ENCODE results near the gene LTBP4.
A peak's percentile ranks its signal among the peaks of the same experiment; 100 is the strongest.

The LTBP4 gene

DNA sequence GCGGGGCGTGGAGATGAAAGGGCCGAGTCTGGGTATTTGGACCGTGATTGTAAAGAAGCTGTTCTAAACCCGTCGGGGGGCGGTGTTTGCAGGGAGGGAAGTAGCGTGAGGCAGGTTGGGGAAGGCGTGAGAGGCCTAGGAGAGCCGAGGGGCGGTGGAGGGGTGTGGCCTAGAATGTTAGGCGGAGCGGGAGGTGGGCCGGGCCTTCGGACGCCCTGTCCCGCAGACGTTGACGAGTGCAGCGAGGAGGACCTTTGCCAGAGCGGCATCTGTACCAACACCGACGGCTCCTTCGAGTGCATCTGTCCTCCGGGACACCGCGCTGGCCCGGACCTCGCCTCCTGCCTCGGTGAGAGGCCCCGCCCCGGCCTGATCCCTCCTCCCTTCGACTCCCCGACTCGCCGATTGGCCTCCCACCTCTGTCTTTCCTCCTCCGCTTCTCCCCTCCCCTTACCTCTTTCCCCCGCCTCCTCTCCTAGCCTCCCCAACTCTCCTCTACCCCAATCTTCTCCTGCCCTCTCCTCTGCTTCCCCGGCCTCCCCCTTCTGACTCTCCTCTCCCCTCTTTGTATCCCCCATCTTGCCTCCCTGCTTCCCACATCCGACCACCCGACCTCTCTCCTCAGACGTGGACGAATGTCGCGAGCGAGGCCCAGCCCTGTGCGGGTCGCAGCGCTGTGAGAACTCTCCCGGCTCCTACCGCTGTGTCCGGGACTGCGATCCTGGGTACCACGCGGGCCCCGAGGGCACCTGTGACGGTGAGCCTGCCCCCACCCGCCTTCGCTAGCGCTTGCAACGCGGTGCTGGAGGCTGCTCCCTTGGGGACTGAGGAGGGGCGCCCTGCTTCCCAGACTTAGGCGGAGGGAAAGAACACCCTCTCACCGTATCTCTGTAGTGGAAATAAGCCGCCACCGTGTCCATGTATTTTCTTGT is 12.8 kb downstream of the LTBP4 start:
- no peak overlapping the region for H3K9ac ChIP-seq (ENCODE audit: low read depth, low read length)
- TF ChIP-seq, protein P1, sequence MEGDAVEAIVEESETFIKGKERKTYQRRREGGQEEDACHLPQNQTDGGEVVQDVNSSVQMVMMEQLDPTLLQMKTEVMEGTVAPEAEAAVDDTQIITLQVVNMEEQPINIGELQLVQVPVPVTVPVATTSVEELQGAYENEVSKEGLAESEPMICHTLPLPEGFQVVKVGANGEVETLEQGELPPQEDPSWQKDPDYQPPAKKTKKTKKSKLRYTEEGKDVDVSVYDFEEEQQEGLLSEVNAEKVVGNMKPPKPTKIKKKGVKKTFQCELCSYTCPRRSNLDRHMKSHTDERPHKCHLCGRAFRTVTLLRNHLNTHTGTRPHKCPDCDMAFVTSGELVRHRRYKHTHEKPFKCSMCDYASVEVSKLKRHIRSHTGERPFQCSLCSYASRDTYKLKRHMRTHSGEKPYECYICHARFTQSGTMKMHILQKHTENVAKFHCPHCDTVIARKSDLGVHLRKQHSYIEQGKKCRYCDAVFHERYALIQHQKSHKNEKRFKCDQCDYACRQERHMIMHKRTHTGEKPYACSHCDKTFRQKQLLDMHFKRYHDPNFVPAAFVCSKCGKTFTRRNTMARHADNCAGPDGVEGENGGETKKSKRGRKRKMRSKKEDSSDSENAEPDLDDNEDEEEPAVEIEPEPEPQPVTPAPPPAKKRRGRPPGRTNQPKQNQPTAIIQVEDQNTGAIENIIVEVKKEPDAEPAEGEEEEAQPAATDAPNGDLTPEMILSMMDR (IDR thresholded peaks at IDR 0.05; ENCODE audit: borderline replicate concordance, extremely low read depth, low read length, poor library complexity, severe bottlenecking), result no peak
- TF ChIP-seq EZH2 (IDR thresholded peaks at IDR 0.05; ENCODE audit: borderline replicate concordance, low read depth, low read length, severe bottlenecking), result no peak
- peak overlapping the region; percentile 51 for H2AFZ ChIP-seq (ENCODE audit: low read depth, low read length)
- peak overlapping the region; percentile 51 for H3K4me2 ChIP-seq (ENCODE audit: insufficient read depth, low read length)
- DNase-seq (peak; percentile 43), ATAC-seq (ENCODE audit: insufficient read depth, low read depth) (peak; percentile 59)
- peaks cover 12% of the 10 kb centered on the region for H3K4me1 ChIP-seq (ENCODE audit: insufficient read depth, low read length)
- H3K36me3 ChIP-seq (ENCODE audit: insufficient read depth, low read length), result no peaks in the 10 kb centered on the region
- no peak overlapping the region for H3K27ac ChIP-seq (ENCODE audit: low read length)
- no peaks in the 10 kb centered on the region for H4K20me1 ChIP-seq (ENCODE audit: insufficient read depth, low read length)
- no peaks in the 10 kb centered on the region for H3K79me2 ChIP-seq (ENCODE audit: insufficient read depth, low read length)
- H3K27me3 ChIP-seq (ENCODE audit: insufficient read depth, low read length, poor library complexity), result peaks cover 12% of the 10 kb centered on the region
- no peaks in the 10 kb centered on the region for H3K9me3 ChIP-seq (ENCODE audit: insufficient read depth, low read length, severe bottlenecking)
- peak overlapping the region in 1 of 2 experiments; percentile 41; a peak in 2 of 4 replicates for H3K4me3 ChIP-seq (ENCODE audit: low read depth in 1 of 2, low read length in 2 of 2)

DNA sequence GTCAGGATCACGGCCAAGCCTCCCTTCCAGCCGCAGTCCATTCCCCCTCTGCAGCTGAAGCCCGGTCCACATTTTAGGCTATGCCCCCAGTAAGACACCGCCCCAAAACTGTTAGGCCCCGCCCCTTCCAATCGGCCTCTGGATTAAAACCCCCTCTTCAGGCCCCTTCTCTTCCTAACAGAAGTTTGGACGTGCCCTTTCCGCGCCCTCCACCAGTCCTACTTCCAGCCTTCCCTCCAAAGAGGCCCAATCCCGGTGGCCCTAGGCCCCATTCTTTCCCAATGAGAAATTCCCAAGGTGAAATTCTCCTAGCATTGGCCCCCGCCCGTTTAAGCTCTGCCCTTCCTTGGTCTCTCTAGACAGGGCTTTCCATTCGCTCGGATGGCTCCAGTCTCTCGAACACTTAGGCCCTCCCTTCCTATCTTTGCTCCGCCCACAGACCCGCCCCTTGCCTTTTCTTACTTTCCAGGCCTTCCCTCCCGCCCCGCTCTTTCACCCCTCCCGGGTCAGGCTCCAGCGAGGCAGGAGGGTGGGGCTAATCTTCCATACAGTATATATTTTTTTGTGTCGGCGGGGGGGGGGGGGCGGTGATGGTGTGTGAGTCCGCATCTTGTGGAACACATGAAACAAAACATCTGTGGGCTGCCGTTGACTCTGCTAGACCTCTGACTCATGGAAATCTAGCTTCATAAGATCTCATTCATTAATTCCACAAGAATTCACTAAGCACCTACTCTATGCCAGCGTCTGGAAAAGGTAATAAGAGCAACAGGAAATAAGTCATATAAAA is 13.6 kb downstream of the LTBP4 start:
- ATAC-seq (ENCODE audit: insufficient read depth, low read depth) (no peak), DNase-seq (no peak)
- no peaks in the 10 kb centered on the region for H3K9me3 ChIP-seq (ENCODE audit: insufficient read depth, low read length, severe bottlenecking)
- H3K36me3 ChIP-seq (ENCODE audit: insufficient read depth, low read length), result no peaks in the 10 kb centered on the region
- H3K9ac ChIP-seq (ENCODE audit: low read depth, low read length), result no peak overlapping the region
- H3K4me1 ChIP-seq (ENCODE audit: insufficient read depth, low read length), result peaks cover 8% of the 10 kb centered on the region
- no peak overlapping the region for H2AFZ ChIP-seq (ENCODE audit: low read depth, low read length)
- no peaks in the 10 kb centered on the region for H4K20me1 ChIP-seq (ENCODE audit: insufficient read depth, low read length)
- no peak overlapping the region for H3K27ac ChIP-seq (ENCODE audit: low read length)
- H3K79me2 ChIP-seq (ENCODE audit: insufficient read depth, low read length), result no peaks in the 10 kb centered on the region
- no peak overlapping the region for H3K4me2 ChIP-seq (ENCODE audit: insufficient read depth, low read length)
- H3K27me3 ChIP-seq (ENCODE audit: insufficient read depth, low read length, poor library complexity), result peaks cover 6% of the 10 kb centered on the region
- H3K4me3 ChIP-seq (ENCODE audit: low read depth in 1 of 2, low read length in 2 of 2), result no peak overlapping the region
- TF ChIP-seq EZH2 (IDR thresholded peaks at IDR 0.05; ENCODE audit: borderline replicate concordance, low read depth, low read length, severe bottlenecking), result no peak
- TF ChIP-seq, protein P1 (IDR thresholded peaks at IDR 0.05; ENCODE audit: borderline replicate concordance, extremely low read depth, low read length, poor library complexity, severe bottlenecking), result no peak

DNA sequence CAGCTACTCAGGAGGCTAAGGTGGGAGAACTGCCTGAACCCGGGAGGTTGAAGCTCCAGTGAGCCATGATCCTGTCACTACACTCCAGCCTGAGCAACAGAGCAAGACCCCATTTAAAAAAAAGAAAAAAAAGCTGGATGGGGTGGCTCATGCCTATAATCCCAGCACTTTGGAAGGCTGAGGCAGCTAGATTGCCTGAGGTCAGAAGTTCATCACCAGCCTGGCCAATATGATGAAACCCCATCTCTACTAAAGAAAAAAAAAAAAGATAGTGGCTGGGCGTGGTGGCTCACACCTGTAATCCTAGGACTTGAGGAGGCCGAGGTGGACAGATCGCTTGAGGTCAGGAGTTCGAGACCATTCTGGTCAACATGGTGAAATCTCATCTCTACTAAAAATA is 15.0 kb downstream of the LTBP4 start:
- peaks cover 2% of the 10 kb centered on the region for H3K27me3 ChIP-seq (ENCODE audit: insufficient read depth, low read length, poor library complexity)
- peaks cover 8% of the 10 kb centered on the region for H3K4me1 ChIP-seq (ENCODE audit: insufficient read depth, low read length)
- H3K27ac ChIP-seq (ENCODE audit: low read length), result no peak overlapping the region
- no peaks in the 10 kb centered on the region for H3K79me2 ChIP-seq (ENCODE audit: insufficient read depth, low read length)
- no peak overlapping the region for H2AFZ ChIP-seq (ENCODE audit: low read depth, low read length)
- no peak overlapping the region for H3K4me3 ChIP-seq (ENCODE audit: low read depth in 1 of 2, low read length in 2 of 2)
- H3K4me2 ChIP-seq (ENCODE audit: insufficient read depth, low read length), result no peak overlapping the region
- no peak overlapping the region for H3K9ac ChIP-seq (ENCODE audit: low read depth, low read length)
- no peaks in the 10 kb centered on the region for H3K36me3 ChIP-seq (ENCODE audit: insufficient read depth, low read length)
- no peaks in the 10 kb centered on the region for H3K9me3 ChIP-seq (ENCODE audit: insufficient read depth, low read length, severe bottlenecking)
- DNase-seq, result no peak
- no peaks in the 10 kb centered on the region for H4K20me1 ChIP-seq (ENCODE audit: insufficient read depth, low read length)
- TF ChIP-seq, protein P1 (IDR thresholded peaks at IDR 0.05; ENCODE audit: borderline replicate concordance, extremely low read depth, low read length, poor library complexity, severe bottlenecking), result no peak
- no peak for TF ChIP-seq EZH2 (IDR thresholded peaks at IDR 0.05; ENCODE audit: borderline replicate concordance, low read depth, low read length, severe bottlenecking)
- no peak for ATAC-seq (ENCODE audit: insufficient read depth, low read depth)
